Globus pallidus (tissue), 1 donor: ENCODE measurements around the gene ADARB2.
A peak's percentile ranks its signal among the peaks of the same experiment; 100 is the strongest.
"Not testable (repeated sequence)": the region's sequence is repeated elsewhere in the genome, so short reads cannot be mapped to it uniquely, and the experiment has no call there.

Experiments used
- DNase-seq: peaks from one replicate; pipeline ENCODE4 v3.0.0-alpha.2; 2015; ENCODE audit warnings: low spot score

Gene ADARB2

DNA sequence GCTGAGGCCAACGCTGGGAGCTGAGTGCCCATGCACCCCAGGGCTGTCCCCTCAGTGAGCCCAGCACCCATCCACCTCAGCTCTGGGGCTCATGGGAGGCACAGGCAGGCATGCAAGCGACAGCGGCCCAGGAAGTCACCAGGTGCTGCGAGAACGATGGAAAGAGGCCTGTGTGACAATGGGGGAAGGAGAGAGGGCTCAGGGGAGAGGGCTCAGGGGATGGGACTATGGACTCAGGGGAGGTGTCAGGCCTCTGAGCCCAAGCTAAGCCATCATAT is 388.6 kb downstream of the ADARB2 start:
- no peak for DNase-seq

DNA sequence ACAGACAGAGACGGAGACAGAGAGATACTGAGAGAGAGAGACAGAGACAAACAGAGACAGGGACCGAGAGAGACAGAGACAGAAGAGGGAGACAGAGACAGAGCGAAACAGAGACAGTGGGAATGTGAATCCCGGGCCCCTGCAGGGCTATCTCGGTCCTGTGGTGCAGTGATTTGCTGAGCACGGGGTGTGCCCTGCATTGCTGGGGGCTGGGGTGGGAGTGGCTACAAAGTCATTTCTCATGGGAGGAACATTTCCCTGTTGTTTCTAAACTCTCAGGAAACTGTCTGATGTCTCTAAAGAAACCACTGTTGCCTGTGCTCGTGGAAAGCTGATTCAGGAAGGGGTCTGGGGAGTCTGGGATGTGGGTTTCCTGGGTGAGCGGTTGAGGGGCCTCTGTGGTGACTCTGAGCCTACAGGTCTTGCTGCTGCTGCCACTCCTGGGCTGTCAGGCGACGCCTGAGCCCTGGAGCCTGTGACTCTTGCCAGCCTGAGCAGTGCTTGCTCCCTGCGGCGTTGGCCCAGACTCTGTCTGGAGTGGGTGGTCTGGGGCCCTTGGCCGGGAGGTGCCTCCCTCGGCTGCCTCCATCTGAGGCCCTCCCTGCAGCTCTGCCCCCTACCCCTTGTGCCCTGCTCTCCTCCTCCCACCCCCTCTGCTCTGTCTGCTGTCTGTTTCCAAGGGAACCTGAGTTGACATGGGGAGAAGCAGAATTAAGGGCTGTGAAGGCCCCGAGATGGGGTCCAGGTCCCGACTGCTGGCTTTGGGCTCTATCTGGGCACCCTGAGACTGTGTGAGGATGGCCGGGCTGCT is 389.2 kb downstream of the ADARB2 start:
- no peak for DNase-seq

DNA sequence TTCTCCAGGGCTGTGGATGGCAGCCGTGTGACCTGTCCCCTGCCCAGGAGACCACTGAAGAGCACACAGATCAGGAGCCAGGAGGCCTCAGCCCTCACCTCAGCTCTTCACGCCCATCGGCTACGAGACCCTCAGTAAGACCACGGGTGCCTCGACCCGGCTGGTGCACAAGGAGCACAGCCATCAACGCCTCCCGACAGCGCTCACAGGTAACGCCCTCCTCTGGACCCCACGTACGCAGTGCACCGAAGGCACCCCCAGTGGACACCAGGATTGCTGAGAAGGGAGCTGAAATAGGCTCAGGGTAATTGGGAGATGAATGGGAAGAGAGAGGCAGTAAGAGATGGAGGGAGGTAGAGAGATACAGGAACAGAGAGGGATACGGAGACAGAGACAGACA is 389.8 kb downstream of the ADARB2 start:
- DNase-seq: no peak

DNA sequence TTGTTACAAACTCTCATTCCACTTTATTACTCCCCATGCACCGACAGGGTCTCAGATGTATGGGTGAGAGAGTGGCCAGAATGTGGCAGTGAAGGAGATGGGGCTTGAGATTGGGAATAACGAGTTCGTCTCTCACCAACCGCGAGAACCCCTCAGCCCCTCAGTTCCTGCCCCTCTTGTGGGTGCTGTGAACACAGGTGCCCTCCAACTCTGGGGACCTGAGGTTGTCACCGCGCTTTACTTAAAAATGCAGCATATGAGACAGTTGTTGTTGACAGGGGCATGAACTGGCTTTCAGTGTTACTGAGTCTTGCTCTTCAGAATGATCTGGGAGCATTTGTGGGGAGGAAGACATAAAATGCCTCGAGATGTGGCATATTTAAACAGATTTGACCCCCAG is 391.1 kb downstream of the ADARB2 start:
- no peak for DNase-seq

DNA sequence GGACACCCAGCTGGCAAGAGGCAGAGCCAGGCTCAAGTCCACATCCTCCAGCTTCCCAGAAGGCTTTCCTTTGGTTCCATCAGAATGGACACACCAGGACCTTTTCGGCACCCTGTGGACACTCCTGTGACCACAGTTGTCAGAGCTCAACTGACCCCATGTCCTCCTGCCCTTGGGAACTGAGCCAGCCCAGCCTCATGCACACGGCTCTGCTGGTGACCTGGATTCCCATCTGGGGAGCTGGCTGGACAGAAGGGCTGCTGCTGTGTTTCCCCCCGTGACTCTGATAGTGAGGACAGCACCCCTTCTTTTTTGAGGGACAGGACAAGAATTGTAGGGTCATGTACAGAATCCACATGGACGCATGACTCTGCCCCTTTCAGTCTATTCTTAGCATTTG is 392.0 kb downstream of the ADARB2 start:
- DNase-seq: no peak

DNA sequence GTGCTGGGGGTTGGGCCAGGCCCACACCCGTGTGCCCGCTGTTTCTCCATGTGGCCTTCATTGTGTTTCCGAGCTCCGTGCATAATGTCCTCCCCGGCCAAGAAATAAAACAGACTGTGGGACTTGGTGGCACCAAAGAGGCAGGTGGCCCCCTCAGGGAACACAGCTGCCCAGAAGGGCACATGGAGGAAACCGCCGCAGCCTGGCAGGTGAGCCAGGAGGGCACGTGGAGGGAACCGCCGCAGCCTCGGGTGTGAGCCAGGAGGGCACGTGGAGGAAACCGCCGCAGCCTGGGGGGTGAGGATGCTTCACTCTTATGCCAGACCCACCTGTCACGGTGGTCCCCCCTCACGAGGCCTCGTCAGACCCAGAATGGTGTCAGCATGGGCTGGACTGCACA is 392.5 kb downstream of the ADARB2 start:
- DNase-seq: no peak

DNA sequence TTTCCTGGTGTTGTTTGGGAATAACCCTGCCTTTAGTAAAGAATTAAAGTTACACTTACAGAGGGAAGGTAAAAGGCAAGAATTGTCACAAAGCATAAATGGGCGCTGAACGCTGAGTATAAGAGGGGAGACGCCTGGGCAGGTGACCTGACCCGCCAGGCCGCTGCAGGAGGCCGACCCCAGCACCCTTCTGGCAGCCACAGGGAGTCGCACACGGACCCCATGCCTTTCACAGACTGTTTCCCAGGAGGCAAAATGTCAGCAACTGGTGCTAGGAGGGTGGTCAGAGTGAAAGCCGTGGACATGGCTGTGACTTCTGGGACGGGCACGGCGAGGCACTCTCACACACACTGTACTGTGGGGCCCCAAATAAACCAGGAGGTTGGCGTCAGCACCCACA is 392.9 kb downstream of the ADARB2 start:
- DNase-seq: no peak

DNA sequence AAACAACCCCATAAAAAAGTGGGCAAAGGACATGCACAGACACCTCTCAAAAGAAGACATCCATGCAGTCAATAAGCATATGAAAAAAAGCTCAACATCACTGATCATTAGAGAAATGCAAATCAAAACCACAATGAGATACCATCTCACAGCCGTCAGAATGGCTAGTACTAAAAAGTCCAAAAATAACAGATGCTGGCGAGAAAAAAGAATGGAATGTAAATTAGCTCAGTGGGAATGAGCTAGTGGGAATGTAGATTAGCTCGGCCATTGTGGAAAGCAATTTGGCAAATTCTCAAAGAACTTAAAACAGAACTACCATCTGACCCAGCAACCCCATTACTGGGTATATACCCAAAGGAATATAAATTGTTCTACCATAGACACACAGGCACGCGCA is 394.1 kb downstream of the ADARB2 start:
- DNase-seq: no peak

DNA sequence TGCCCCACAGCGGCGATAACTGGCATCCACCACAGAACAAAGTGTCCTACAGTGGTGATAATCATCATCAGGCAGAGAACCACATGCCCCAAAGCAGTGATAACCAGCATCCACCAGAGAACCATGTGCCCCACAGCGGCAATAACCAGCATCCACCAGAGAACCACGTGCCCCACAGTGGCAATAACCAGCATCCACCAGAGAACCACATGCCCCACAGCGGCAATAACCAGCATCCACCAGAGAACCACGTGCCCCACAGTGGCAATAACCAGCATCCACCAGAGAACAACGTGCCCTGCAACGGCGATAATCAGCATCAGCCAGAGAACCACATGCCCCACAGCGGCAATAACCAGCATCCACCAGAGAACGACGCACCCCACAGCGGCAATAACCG is 396.3 kb downstream of the ADARB2 start:
- not testable (repeated sequence) for DNase-seq

DNA sequence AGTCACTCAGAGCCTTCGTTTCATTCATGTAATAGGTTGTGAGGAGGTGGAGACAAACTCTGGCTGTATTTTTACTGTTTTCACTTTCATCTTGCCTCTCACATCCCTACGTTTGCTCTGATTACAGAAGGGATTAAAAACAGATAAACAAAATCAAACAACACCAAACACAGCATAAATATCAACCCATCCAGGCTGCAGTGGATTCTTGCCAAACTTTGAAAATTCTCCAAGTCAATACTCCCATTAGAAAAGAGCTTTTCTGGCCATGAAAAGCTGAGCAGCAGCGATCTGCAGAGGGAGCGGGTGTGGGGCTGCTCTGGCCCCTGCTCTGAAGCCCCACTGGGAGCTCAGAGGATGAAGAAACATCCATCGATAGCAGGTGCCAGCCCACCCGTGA is 397.9 kb downstream of the ADARB2 start:
- no peak for DNase-seq

DNA sequence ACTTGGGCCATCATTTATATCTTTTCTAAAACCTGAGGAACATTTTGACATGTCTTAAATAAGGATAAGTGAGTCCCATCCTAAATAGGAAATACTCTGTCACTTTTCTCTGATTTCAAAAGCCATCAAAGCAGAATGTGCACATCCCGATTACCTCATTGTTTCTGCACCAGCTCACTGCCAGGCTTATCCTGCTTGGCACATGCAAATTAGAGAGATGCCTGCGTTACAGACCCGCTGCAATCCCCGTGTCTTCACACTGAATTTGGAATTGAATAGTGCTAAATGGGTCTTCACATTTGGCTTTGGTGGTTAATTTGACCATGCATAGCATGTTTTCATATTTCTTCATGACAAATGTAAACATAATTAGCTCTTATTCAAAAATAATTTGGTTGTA is 401.7 kb downstream of the ADARB2 start:
- no peak for DNase-seq

DNA sequence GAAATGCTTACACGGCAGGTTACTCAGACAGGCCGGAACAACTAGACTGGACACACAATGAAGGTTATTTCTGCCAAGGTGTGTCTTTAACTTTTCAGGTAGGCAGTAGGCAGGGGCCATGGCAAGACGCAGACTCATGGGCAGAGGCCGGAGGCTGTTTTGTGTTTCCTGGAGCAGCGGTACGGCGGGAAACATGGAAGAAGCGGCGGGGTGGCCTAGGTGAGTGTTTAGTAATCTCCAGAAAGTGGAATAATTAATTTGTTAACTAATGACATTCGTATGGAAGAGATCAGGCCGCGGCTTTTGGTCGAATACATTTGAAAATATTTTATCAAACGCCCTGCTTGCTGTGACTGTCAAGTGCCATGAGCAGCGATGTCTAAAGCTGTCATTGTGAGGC is 403.3 kb downstream of the ADARB2 start:
- DNase-seq: no peak

DNA sequence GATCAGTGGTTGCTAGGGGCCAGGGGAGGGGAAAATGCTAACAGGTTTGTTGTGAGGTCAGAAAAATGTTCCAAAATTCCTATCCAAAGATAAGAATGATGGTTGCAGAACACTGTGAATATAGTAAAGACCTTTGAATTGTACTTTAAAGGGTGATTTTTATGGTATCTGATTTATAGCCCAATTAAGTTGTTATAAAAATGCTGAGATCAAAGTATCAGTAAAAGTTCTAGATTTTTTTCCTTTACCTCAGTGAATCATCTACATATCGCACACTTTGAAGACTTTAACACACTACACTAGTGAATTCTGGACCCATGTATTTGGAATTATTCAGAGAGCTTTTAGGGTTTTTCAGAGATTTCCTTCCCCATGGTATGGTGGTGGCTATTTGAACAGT is 405.8 kb downstream of the ADARB2 start:
- no peak for DNase-seq

DNA sequence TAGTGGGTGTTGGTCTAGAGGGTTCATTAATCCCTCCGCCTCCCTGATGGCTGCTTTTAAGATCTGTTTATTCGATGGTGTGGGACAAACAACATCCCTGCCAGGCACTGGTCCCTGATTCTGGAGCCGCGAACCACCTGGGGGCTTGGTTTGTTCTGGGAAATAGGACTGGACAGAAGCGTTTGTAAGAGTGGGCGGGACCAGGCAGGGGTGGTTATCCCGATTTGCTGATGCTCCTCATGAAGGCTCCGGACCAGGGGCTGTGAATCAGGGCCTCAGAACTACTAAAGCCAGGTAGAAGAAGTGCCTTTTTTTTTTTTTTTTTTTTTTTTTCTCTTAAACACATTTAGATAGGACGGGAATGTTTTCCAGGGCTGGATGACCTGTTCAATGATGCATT is 407.7 kb downstream of the ADARB2 start:
- DNase-seq: no peak

DNA sequence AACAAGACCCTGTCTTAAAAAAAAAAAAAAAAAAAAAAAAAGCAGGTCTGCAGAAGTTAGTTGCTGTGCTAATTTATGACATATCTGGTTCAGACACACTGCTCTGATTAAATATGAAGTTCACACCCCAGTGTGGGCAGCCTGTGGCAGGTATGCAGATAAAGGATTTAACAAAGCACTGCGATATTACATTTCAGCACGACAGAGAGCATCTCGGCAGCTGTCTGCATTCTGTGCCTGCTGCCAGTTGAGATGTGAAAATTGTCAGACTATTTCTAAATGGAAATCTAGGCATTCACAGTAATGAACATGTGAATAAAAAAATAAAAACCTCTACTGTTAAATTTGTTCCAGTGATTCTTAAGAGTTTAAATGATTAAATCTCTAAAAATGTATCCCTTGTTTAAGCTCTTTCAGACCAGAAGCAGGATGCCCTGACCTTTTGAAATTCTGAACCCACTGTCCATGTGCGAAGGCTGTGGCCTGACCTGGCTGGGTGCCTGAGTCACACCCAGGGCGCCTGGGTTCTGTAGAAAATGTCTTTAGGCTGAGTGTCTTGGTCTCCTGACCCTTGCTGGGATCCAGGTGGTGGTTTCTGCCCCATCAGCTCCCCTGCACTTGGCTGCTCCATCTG is 408.2 kb downstream of the ADARB2 start:
- no peak for DNase-seq

DNA sequence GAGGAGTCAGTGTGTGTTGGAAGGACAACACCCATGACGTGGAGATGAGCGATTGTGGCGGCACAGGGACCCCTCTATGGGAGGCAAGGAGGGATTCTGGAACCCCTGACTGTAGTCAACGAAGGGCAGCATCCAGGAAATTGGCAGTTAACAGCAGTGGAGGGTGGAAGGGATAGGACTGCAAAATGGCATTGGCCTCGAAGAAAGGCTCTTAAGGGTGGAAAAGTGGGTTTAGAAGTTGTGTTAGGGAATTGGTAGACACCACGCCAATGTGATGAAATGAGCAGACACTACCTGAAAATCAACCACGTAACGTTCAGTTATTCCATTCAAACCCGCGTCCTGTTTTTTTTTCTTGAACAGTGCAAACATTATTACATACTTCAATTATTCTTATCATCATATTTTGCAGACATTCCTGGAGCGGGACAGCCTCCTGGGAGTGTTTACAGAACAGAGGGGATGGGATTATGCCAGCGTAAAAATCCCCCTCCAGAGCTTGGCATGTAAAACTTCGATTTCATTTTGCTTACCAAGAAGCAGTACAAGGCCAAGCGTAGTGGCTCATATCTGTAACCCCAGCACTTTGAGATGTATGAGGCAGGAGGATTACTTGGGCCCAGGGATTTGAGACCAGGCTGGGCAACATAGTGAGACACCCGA is 409.0 kb downstream of the ADARB2 start:
- no peak for DNase-seq

DNA sequence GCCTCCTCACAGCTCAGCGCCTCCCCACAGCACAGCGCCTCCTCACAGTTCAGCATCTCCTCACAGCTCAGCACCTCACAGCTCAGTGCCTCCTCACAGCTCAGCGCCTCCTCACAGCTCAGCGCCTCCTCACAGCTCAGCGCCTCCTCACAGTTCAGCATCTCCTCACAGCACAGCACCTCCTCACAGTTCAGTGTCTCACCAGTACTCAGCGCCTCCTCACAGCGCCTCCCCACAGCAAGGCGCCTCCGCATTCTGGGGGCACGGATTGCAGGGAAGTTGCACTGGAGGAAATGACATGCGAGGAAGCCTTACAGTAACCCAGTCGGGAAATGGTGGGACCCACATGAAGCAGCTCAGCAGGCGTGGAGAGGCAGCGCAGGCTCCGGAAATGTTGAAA is 409.6 kb downstream of the ADARB2 start:
- DNase-seq: no peak

DNA sequence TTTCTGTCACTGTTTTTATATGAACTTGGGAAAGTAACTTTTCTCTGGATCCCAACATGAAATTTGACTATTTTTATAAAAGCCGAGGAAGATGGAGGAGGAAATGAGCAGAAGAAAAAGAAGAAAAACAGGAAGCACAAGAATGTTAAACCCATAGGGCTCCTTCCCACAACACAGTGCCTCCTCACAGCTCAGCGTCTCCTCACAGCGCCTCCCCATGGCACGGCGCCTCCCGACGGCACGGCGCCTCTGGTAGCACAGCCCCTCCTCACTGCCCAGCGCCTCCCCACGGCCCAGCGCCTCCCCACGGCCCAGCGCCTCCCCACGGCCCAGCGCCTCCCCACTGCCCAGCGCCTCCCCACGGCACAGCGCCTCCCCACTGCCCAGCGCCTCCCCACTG is 410.8 kb downstream of the ADARB2 start:
- DNase-seq: not testable (repeated sequence)

DNA sequence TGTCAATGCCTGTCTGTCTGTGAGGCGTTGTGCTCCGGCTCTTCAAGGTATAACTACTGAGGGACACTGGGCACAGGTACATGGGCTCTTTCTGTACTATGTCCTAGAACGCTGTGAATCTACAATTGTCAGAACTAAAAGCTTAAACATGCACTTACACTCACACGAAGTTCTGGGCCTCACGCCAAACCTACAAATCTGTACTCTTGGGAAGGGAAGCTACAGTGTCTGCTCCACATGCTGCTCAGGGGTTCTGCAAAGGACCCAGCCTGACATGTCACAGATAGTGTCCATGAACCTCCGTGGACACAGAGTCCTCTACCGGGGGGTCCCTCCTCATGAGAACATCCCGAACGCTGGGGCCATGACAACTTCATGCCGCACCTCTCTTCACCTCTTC is 412.4 kb downstream of the ADARB2 start:
- no peak for DNase-seq

DNA sequence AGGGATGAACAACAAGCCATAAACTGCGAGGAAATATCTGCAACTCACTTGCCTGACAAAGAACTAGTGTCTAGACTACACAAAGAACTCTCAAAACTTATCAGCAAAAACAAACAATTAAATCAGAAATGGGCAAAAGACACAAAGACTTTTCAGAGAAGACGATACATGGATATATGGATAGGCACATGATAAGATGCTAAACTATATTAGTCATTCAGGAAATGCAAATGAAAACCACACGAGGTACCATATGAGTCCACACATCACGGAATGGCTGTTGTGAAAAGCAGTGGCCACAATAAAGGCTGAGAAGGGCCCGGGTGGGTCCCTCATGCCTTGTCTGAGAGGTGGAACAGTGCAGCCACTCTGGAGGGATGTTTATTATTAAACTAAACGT is 413.4 kb downstream of the ADARB2 start:
- DNase-seq: no peak

DNA sequence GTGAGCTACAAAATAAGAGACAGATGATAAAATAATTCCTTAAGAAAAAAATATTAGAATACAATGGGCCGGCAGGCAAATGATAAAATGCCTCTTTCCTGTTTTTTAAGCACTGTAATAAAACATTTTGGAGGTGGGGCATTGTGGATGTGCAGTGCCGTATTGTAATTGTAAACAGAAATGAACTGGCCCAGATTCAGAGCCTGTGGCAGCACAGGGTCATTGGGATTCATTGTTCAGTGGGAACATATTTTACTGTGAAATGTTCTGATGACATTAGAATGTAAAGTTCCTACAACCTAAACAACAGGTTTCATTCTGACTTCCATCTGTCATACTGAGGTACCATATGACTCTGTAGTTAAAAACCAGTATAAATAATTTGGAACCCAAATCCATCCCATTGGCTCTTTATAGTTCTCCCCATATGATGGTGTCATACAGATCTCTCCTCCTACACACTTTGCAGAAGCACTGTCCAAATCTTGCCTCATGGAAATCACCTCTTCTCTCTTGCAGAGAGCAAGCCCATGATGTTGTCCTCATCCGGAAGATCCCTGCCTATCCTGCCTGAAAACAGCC is 416.5 kb downstream of the ADARB2 start:
- no peak for DNase-seq

DNA sequence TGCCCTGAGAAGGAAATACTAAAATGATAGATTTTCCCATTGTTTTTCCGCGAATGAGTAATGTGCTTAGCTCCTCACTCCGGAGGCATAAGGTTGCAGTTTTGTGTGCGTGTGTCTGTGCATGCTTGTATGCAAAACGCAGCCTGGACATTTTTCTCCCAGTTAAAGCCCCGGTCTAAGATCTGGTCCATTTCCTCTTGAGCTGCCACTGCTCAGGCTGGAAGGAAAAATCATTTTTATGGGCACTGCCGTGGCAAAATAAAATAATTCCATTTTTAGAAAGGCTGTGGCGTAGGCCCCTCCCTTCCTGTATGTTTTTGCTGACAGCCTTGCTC is 420.5 kb downstream of the ADARB2 start:
- DNase-seq: no peak

DNA sequence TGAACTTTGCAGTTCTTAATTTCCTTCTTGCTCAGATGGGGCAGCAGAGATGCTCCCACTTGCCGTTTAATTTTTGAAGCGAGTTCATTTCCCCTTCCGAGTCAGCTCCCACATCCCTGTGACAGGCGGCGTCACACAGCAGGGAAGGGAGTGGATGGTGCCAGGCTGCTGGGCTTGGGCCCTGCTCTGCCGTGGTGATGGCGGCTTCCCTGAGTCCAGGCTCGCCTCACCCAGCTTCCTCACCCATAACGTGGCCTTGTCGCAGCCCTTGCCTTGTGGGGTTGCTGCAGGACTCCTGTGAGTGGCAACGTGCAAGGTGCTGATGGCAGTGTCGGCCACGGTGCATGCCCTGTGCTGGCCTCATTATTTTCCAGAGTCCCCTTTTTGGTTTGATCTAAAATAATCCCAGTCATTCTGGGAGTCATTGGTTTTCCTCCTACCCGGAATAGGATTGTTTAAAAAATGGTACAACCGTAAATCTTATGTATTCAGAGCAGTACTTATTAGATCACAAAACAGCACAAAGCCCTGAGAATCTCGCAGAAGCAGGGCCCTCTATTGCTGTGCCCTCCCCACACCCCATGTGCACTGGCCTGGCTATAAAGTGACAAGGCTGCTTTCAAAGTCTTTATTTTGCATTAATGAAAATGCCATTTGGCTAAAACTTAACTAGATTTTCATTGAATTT is 421.1 kb downstream of the ADARB2 start:
- DNase-seq: peak; percentile 63
